ENCODE data around the gene NALCN. TPM values are rescaled to one million over a fixed set of nuclear protein-coding genes. Genes with fewer than 3 reads are reported as not detected.
A peak's percentile ranks its signal among the peaks of the same experiment; 100 is the strongest.

The NALCN gene
- total RNA-seq, 2 donors from 2014 or later = 0.11 TPM; not detected in 1

DNA sequence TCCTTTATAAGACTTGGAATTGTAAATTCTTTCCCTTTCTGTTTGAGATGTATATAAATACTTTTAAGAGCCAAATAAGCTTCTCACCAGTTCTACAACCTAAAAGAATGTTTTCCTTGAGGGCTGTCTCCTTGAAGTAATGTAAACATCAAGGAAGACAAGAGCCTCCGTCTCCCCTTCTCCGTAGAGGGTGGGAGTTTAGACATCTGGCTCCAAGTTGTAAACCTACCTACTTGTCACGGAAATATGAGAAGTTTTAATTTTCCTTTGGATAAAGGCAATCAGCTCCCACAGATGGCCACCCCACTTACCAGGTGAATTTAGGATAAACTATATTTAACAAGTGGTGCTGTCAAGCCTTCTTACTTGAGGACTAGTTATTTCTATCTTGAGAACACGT, 237.9 kb downstream of the NALCN start:
- 96 to 100% methylated on average over 1 to 4 of the region's 4 CpGs for WGBS, 2 experiments (ENCODE audit: insufficient coverage in 1 of 2, insufficient read length in 1 of 2)
- Histone ChIP-seq H3K9ac (ENCODE audit: extremely low read depth, low read length, poor library complexity, severe bottlenecking) (no peak overlapping the region), H3K4me3 (ENCODE audit: low read length) (no peak overlapping the region), H3K4me1 (ENCODE audit: control insufficient read depth, insufficient read depth, low read length) (no peaks in the 10 kb centered on the region), H3K9me3 (ENCODE audit: control insufficient read depth, low read length) (no peaks in the 10 kb centered on the region), H3K27me3 (ENCODE audit: control insufficient read depth, insufficient read depth, low read length, poor library complexity, severe bottlenecking) (no peaks in the 10 kb centered on the region), H3K27ac (ENCODE audit: low read depth, low read length) (no peak overlapping the region), H3K36me3 (ENCODE audit: control insufficient read depth, insufficient read depth, low read length) (no peaks in the 10 kb centered on the region)
- TF ChIP-seq, protein P1, sequence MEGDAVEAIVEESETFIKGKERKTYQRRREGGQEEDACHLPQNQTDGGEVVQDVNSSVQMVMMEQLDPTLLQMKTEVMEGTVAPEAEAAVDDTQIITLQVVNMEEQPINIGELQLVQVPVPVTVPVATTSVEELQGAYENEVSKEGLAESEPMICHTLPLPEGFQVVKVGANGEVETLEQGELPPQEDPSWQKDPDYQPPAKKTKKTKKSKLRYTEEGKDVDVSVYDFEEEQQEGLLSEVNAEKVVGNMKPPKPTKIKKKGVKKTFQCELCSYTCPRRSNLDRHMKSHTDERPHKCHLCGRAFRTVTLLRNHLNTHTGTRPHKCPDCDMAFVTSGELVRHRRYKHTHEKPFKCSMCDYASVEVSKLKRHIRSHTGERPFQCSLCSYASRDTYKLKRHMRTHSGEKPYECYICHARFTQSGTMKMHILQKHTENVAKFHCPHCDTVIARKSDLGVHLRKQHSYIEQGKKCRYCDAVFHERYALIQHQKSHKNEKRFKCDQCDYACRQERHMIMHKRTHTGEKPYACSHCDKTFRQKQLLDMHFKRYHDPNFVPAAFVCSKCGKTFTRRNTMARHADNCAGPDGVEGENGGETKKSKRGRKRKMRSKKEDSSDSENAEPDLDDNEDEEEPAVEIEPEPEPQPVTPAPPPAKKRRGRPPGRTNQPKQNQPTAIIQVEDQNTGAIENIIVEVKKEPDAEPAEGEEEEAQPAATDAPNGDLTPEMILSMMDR (conservative IDR thresholded peaks at IDR 0.05) = no peak
- Mint-ChIP-seq H3K9me3 (no peaks in the 10 kb centered on the region), H3K36me3 (ENCODE audit: low read depth) (no peaks in the 10 kb centered on the region), H3K27me3 (ENCODE audit: insufficient read depth) (no peaks in the 10 kb centered on the region), H3K27ac (no peak overlapping the region), H3K4me1 (no peaks in the 10 kb centered on the region), H3K4me3 (no peak overlapping the region)
- DNase-seq = no peak

DNA sequence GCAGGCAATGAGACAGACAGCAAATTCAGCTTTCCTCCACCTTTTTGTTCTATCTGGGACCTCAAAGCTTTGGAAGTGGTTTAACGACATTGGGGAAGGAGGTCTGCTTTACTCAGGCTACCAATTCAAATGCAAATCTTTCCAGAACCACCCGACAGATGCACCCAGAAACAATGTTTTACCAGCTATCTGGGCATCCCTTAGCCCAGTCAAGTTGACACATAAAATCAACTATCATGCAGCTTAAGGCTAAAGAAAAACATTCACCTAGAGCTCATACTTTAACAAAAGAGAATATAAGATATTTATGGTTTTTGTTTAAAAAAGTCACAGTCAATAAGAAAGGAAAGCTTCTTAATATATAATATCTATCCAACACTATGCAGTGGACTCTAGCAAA, 246.0 kb downstream of the NALCN start:
- Histone ChIP-seq H3K27me3 (ENCODE audit: control insufficient read depth, insufficient read depth, low read length, poor library complexity, severe bottlenecking) (no peaks in the 10 kb centered on the region), H3K4me1 (ENCODE audit: control insufficient read depth, insufficient read depth, low read length) (no peaks in the 10 kb centered on the region), H3K27ac (ENCODE audit: low read depth, low read length) (no peak overlapping the region), H3K36me3 (ENCODE audit: control insufficient read depth, insufficient read depth, low read length) (no peaks in the 10 kb centered on the region), H3K9ac (ENCODE audit: extremely low read depth, low read length, poor library complexity, severe bottlenecking) (no peak overlapping the region), H3K4me3 (ENCODE audit: low read length) (no peak overlapping the region), H3K9me3 (ENCODE audit: control insufficient read depth, low read length) (no peaks in the 10 kb centered on the region)
- Mint-ChIP-seq H3K4me1 (no peaks in the 10 kb centered on the region), H3K36me3 (ENCODE audit: low read depth) (no peaks in the 10 kb centered on the region), H3K27me3 (ENCODE audit: insufficient read depth) (no peaks in the 10 kb centered on the region), H3K27ac (no peak overlapping the region), H3K9me3 (no peaks in the 10 kb centered on the region), H3K4me3 (no peak overlapping the region)
- TF ChIP-seq, protein P1 (conservative IDR thresholded peaks at IDR 0.05) = no peak
- 67 to 75% methylated on average over 1 to 2 of the region's 2 CpGs for WGBS, 2 experiments (ENCODE audit: insufficient coverage in 1 of 2, insufficient read length in 1 of 2)
- no peak for DNase-seq

DNA sequence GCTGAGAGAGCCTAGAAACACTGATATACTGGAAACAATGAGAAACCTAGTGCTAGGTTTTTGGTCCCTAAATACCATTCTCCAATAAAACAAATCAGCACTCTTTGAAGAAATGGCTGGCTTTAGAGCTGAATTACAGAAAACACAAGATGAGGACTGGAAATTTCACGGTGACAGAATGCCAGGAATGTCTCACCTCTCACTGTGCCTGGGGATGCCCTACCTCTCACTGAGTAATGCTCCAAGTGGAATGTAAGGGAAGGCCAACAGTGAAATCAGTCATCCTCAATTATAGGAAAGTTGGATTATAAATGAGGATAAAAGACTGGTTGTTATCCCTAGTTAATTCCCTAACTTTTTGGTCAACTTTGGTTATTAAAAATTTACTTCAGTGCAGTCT, 259.0 kb downstream of the NALCN start:
- Histone ChIP-seq H3K9ac (ENCODE audit: extremely low read depth, low read length, poor library complexity, severe bottlenecking) (no peak overlapping the region), H3K4me1 (ENCODE audit: control insufficient read depth, insufficient read depth, low read length) (no peaks in the 10 kb centered on the region), H3K4me3 (ENCODE audit: low read length) (no peak overlapping the region), H3K27me3 (ENCODE audit: control insufficient read depth, insufficient read depth, low read length, poor library complexity, severe bottlenecking) (no peaks in the 10 kb centered on the region), H3K9me3 (ENCODE audit: control insufficient read depth, low read length) (no peaks in the 10 kb centered on the region), H3K36me3 (ENCODE audit: control insufficient read depth, insufficient read depth, low read length) (no peaks in the 10 kb centered on the region), H3K27ac (ENCODE audit: low read depth, low read length) (no peak overlapping the region)
- Mint-ChIP-seq H3K9me3 (no peaks in the 10 kb centered on the region), H3K4me1 (no peaks in the 10 kb centered on the region), H3K36me3 (ENCODE audit: low read depth) (no peaks in the 10 kb centered on the region), H3K27ac (peak overlapping the region; percentile 48), H3K27me3 (ENCODE audit: insufficient read depth) (no peaks in the 10 kb centered on the region), H3K4me3 (no peak overlapping the region)
- WGBS, 2 experiments (ENCODE audit: insufficient coverage in 1 of 2, insufficient read length in 1 of 2) = 5% methylated on average over 1 of the region's 1 CpG; no CpG with 5 or more reads in 1 of the 2 experiments
- peak; percentile 84 for DNase-seq
- TF ChIP-seq, protein P1 (conservative IDR thresholded peaks at IDR 0.05) = no peak
